NCI-H1092 (cell line): ENCODE results near the gene MYBPC3.
A peak's percentile ranks its signal among the peaks of the same experiment; 100 is the strongest.

Experiments used
- DNase-seq: peaks from one replicate; lab custom pipeline; 2025; lab: John Stamatoyannopoulos, UW

Gene MYBPC3

GRCh38 chr11:47356998-47357329 is 4.5 kb upstream of the MYBPC3 start:
- DNase-seq: no peak

GRCh38 chr11:47356129-47356997 is 3.9 kb upstream of the MYBPC3 start:
- DNase-seq: no peak

GRCh38 chr11:47355283-47356128 is 3.0 kb upstream of the MYBPC3 start:
- peak; percentile 86 for DNase-seq

GRCh38 chr11:47354913-47355282 is 2.4 kb upstream of the MYBPC3 start:
- no peak for DNase-seq

- DNase-seq: no peak
These were observed 1.7 kb upstream of the MYBPC3 start for GRCh38 chr11:47353978-47354774.

- no peak for DNase-seq
These were observed 1.1 kb downstream of the MYBPC3 start for GRCh38 chr11:47351156-47352126.

GRCh38 chr11:47350315-47350714 is 2.2 kb downstream of the MYBPC3 start:
- DNase-seq: no peak

- no peak for DNase-seq
These were observed 2.9 kb downstream of the MYBPC3 start for GRCh38 chr11:47349521-47350095.

GRCh38 chr11:47348859-47349258 is 3.6 kb downstream of the MYBPC3 start:
- DNase-seq: no peak

- no peak for DNase-seq
These were observed 4.2 kb downstream of the MYBPC3 start for GRCh38 chr11:47348131-47348802.

- no peak for DNase-seq
These were observed 5.4 kb downstream of the MYBPC3 start for GRCh38 chr11:47347137-47347536.

GRCh38 chr11:47345890-47346563 is 6.5 kb downstream of the MYBPC3 start:
- DNase-seq: no peak

GRCh38 chr11:47342854-47343253 is 9.6 kb downstream of the MYBPC3 start:
- DNase-seq: no peak

GRCh38 chr11:47342036-47342803 is 10.3 kb downstream of the MYBPC3 start:
- no peak for DNase-seq

GRCh38 chr11:47340980-47341775 is 11.3 kb downstream of the MYBPC3 start:
- no peak for DNase-seq

GRCh38 chr11:47340010-47340409 is 12.5 kb downstream of the MYBPC3 start:
- no peak for DNase-seq

GRCh38 chr11:47338396-47339241 is 13.9 kb downstream of the MYBPC3 start:
- no peak for DNase-seq
